ENCODE measurements around the gene ZNF556.

DNA sequence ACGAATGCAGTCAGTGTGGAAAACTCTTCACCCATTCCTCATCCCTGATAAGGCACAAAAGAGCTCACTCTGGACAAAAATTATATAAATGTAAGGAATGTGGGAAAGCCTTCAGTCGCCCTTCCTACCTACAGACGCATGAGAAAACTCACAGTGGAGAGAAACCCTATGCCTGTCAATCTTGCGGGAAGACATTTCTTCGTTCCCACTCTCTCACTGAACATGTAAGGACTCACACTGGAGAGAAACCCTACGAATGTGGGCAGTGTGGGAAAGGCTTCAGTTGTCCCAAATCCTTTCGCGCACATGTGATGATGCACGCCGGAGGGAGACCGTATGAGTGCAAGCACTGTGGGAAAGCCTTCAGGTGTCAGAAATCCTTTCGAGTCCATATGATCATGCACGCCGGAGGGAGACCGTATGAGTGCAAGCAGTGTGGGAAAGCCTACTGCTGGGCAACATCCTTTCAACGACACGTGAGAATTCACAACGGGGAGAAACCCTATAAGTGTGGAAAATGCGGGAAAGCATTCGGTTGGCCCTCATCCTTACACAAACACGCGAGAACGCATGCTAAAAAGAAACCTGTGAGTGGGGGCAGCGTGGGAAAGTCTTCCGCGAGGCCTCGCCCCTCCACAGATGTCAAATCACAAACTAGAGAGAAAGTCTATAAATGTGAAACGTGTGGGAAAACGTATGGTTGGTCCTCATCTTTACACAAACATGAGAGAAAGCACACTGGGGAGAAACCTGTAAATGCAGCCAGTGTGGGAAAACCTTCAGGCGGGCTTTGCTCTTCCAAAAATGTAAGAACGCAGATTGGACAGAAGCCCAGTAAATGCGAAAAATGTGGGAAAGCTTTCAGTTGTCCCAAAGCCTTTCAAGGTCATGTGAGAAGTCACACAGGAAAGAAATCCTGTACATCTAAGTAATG, 10.5 kb downstream of the ZNF556 start:
- TF ChIP-seq, protein P1, sequence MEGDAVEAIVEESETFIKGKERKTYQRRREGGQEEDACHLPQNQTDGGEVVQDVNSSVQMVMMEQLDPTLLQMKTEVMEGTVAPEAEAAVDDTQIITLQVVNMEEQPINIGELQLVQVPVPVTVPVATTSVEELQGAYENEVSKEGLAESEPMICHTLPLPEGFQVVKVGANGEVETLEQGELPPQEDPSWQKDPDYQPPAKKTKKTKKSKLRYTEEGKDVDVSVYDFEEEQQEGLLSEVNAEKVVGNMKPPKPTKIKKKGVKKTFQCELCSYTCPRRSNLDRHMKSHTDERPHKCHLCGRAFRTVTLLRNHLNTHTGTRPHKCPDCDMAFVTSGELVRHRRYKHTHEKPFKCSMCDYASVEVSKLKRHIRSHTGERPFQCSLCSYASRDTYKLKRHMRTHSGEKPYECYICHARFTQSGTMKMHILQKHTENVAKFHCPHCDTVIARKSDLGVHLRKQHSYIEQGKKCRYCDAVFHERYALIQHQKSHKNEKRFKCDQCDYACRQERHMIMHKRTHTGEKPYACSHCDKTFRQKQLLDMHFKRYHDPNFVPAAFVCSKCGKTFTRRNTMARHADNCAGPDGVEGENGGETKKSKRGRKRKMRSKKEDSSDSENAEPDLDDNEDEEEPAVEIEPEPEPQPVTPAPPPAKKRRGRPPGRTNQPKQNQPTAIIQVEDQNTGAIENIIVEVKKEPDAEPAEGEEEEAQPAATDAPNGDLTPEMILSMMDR (IDR thresholded peaks at IDR 0.05): no peak
- TF ChIP-seq POLR2AphosphoS5 (IDR thresholded peaks at IDR 0.05) (no peak), POLR2A (IDR thresholded peaks at IDR 0.05) (no peak)

All from suprapubic skin (tissue), 4 donors.